A172 (cell line): ENCODE data around the gene ZNF366. TPM values are rescaled to one million over a fixed set of nuclear protein-coding genes. Genes with fewer than 3 reads are reported as not detected.

ENCODE experiments used
- DNase-seq: peaks from one replicate; pipeline ENCODE4 v3.0.0-alpha.2; 2015; ENCODE audit warnings: low spot score
- total RNA-seq: library from RNA; depleted of rRNA; stranded (reverse); fragments of >200 nt; shearing (Covaris generic); gene quantifications from 2 replicates; pipeline ENCODE4 v1.2.3, GENCODE V29; 2014

ZNF366 gene
- total RNA-seq, 1 experiment from 2014 or later, result not detected

GRCh38 chr5:72522607-72523006, 15.4 kb upstream of the ZNF366 start:
- DNase-seq, result no peak

GRCh38 chr5:72519111-72519510, 11.9 kb upstream of the ZNF366 start:
- DNase-seq, result no peak

GRCh38 chr5:72518001-72518683, 10.9 kb upstream of the ZNF366 start:
- no peak for DNase-seq

- no peak for DNase-seq
These were observed 9.7 kb upstream of the ZNF366 start for GRCh38 chr5:72516916-72517315.

GRCh38 chr5:72515211-72515610, 8.0 kb upstream of the ZNF366 start:
- DNase-seq, result no peak

GRCh38 chr5:72512593-72512860, 5.3 kb upstream of the ZNF366 start:
- DNase-seq, result no peak

GRCh38 chr5:72511774-72512592, 4.8 kb upstream of the ZNF366 start:
- peak; percentile 27 for DNase-seq

GRCh38 chr5:72511366-72511765, 4.2 kb upstream of the ZNF366 start:
- DNase-seq, result peak; percentile 67

GRCh38 chr5:72510610-72511181, 3.5 kb upstream of the ZNF366 start:
- peak; percentile 84 for DNase-seq

- DNase-seq, result no peak
These were observed 2.2 kb upstream of the ZNF366 start for GRCh38 chr5:72509401-72509800.

- no peak for DNase-seq
These were observed 1.3 kb upstream of the ZNF366 start for GRCh38 chr5:72508241-72509170.

- DNase-seq, result no peak
These were observed 663 bp upstream of the ZNF366 start for GRCh38 chr5:72507907-72508238.

GRCh38 chr5:72506158-72506549, 1.1 kb downstream of the ZNF366 start:
- DNase-seq, result no peak

GRCh38 chr5:72505539-72506157, 1.6 kb downstream of the ZNF366 start:
- DNase-seq, result no peak

- no peak for DNase-seq
These were observed 2.2 kb downstream of the ZNF366 start for GRCh38 chr5:72505016-72505415.

- peak; percentile 47 for DNase-seq
These were observed 3.2 kb downstream of the ZNF366 start for GRCh38 chr5:72503888-72504491.

GRCh38 chr5:72501488-72501887, 5.7 kb downstream of the ZNF366 start:
- no peak for DNase-seq

- DNase-seq, result no peak
These were observed 7.5 kb downstream of the ZNF366 start for GRCh38 chr5:72499730-72500129.

- no peak for DNase-seq
These were observed 8.1 kb downstream of the ZNF366 start for GRCh38 chr5:72499090-72499489.

GRCh38 chr5:72498284-72498683, 8.9 kb downstream of the ZNF366 start:
- no peak for DNase-seq

- no peak for DNase-seq
These were observed 9.4 kb downstream of the ZNF366 start for GRCh38 chr5:72497823-72498222.
